Peyer's patch (tissue), 4 donors: ENCODE data around the gene FAXDC2.

ENCODE experiments used
- POLR2A ChIP-seq, 2 donors: fragments of 450-650 bp; IDR thresholded peaks; one replicate each; pipeline ENCODE4 v1.5.1; 2017; ENCODE audit warnings: antibody characterized with exemption in 2 of 2, mild to moderate bottlenecking in 2 of 2, moderate library complexity in 2 of 2
- TF ChIP-seq, protein P1 (sequence below), 6 experiments: fragments of 450-650 bp in 4 of 6; fragments of 200-600 bp in 2 of 6; sonication (generic) in 1 of 6; IDR thresholded peaks; one replicate each; pipeline ENCODE4 v1.5.1; 2017 to 2019; ENCODE audit warnings: antibody characterized with exemption in 6 of 6, mild to moderate bottlenecking in 3 of 6, moderate library complexity in 1 of 6

DNA sequence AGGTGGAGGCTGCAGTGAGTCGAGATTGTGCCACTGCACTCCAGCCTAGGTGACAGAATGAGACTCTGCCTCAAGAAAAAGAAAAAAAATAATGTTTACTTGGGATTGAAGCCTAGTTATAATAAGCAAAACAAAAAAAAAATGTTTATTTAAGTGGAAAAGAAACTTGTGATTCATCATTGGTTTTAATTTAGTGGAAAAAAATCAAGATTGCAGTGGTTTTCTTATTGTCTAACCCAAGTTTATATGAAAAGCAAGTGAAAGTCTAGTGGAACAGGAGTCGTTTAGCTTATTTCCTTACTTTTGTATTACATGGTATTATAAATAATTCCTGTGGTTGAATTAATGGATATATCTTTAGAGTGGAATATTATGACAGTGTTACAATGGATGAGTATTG, 16.4 kb upstream of the FAXDC2 start:
- no peak for TF ChIP-seq POLR2A (IDR thresholded peaks at IDR 0.05)
- TF ChIP-seq, protein P1, sequence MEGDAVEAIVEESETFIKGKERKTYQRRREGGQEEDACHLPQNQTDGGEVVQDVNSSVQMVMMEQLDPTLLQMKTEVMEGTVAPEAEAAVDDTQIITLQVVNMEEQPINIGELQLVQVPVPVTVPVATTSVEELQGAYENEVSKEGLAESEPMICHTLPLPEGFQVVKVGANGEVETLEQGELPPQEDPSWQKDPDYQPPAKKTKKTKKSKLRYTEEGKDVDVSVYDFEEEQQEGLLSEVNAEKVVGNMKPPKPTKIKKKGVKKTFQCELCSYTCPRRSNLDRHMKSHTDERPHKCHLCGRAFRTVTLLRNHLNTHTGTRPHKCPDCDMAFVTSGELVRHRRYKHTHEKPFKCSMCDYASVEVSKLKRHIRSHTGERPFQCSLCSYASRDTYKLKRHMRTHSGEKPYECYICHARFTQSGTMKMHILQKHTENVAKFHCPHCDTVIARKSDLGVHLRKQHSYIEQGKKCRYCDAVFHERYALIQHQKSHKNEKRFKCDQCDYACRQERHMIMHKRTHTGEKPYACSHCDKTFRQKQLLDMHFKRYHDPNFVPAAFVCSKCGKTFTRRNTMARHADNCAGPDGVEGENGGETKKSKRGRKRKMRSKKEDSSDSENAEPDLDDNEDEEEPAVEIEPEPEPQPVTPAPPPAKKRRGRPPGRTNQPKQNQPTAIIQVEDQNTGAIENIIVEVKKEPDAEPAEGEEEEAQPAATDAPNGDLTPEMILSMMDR (IDR thresholded peaks at IDR 0.05) = no peak
